Ovary (tissue), 3 donors: ENCODE data around the gene BNC2.

Experiments used
- EP300 ChIP-seq: sonication (generic); formaldehyde crosslinking; IDR thresholded peaks from one replicate; pipeline ENCODE4 v1.6.1; 2017; ENCODE audit warnings: antibody characterized with exemption
- TF ChIP-seq, protein P1 (sequence below), 3 donors: fragments of 450-650 bp in 2 of 3; fragments of 200-600 bp in 1 of 3; IDR thresholded peaks; one replicate each; pipeline versions ENCODE4 v1.5.1 to v1.8.0; 2016 to 2022; ENCODE audit warnings: antibody characterized with exemption in 3 of 3, mild to moderate bottlenecking in 1 of 3
- donor health status: DM: no; HTN: no; CAD: no.

DNA sequence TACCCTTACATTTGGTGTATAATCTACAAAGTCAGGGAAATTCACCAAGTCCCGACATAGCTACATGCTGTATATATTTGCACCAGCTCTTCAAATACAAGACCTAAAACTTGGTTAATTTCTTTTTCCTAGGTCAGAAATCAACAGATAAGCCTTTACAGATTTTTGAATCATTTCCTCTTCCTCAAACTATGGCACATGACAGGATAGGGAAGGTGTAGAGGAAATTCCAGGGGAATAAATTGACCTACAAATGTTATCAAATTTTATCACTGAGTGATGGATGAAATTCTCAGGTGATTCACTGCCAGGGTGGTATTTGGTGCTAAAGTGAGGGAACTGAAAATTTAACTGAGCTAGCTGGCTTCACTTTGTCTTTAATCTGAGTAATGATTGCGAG lies 360.0 kb downstream of the BNC2 start:
- TF ChIP-seq EP300 = no peak
- TF ChIP-seq, protein P1, sequence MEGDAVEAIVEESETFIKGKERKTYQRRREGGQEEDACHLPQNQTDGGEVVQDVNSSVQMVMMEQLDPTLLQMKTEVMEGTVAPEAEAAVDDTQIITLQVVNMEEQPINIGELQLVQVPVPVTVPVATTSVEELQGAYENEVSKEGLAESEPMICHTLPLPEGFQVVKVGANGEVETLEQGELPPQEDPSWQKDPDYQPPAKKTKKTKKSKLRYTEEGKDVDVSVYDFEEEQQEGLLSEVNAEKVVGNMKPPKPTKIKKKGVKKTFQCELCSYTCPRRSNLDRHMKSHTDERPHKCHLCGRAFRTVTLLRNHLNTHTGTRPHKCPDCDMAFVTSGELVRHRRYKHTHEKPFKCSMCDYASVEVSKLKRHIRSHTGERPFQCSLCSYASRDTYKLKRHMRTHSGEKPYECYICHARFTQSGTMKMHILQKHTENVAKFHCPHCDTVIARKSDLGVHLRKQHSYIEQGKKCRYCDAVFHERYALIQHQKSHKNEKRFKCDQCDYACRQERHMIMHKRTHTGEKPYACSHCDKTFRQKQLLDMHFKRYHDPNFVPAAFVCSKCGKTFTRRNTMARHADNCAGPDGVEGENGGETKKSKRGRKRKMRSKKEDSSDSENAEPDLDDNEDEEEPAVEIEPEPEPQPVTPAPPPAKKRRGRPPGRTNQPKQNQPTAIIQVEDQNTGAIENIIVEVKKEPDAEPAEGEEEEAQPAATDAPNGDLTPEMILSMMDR (IDR thresholded peaks at IDR 0.05) = no peak
